SK-N-SH (cell line): Measurements from ENCODE around the gene AKT3. TPM values are rescaled to one million over a fixed set of nuclear protein-coding genes. Genes with fewer than 3 reads are reported as not detected.

Experiments used
- CTCF ChIA-PET: fragments of 300-600, 350-600 bp; formaldehyde crosslinking; extraction: SDS; loops from one replicate; lab custom pipeline; 2021; lab: Yijun Ruan, JAX
- POLR2A ChIA-PET: fragments of 350-600 bp; sonication (Branson Sonifier 250); formaldehyde crosslinking; extraction: SDS; loops from one replicate; lab custom pipeline; 2020; ENCODE audit warnings: antibody characterized with exemption, inconsistent platforms; lab: Yijun Ruan, JAX
- DNase-seq: peaks from one replicate; pipeline ENCODE4 v3.0.0; 2012
- H2AFZ ChIP-seq: fragments of 200-600 bp; sonication (generic); 2 replicates; pipeline ENCODE4 v1.8.1; 2016; ENCODE audit warnings: antibody characterized with exemption, mild to moderate bottlenecking, low read depth
- H3F3A ChIP-seq: fragments of 200-600 bp; sonication (generic); replicated peaks from 2 replicates; pipeline ENCODE3; 2016; ENCODE audit warnings: antibody characterized with exemption, mild to moderate bottlenecking; ENCODE audit not compliant: insufficient read depth
- H3K27ac ChIP-seq, 2 experiments: fragments of 200-500 bp in 1 of 2; fragments of 200-600 bp in 1 of 2; sonication (Bioruptor generic) in 1 of 2; sonication (generic), shearing (Covaris generic) in 1 of 2; 2 replicates each; pipeline versions ENCODE4 v1.5.1 to v1.6.1; 2014 to 2016; ENCODE audit warnings: low read depth in 2 of 2, inconsistent platforms in 1 of 2, low read length in 1 of 2, mild to moderate bottlenecking in 1 of 2, mixed read lengths in 1 of 2
- H3K27me3 ChIP-seq: fragments of 200-600 bp; sonication (generic), shearing (Covaris generic); 2 replicates; pipeline ENCODE4 v1.6.1; 2016; ENCODE audit warnings: mixed run types; ENCODE audit not compliant: insufficient read depth
- H3K36me3 ChIP-seq, 2 experiments: fragments of 200-500 bp in 1 of 2; fragments of 200-600 bp in 1 of 2; sonication (Bioruptor generic) in 1 of 2; sonication (generic) in 1 of 2; replicated peaks in 1 of 2; 2 replicates each; pipeline versions ENCODE3 to v1.5.1; 2014 to 2016; ENCODE audit warnings: low read length in 1 of 2, mild to moderate bottlenecking in 1 of 2; ENCODE audit not compliant: insufficient read depth in 2 of 2, control insufficient read depth in 1 of 2
- H3K4me1 ChIP-seq, 2 experiments: fragments of 200-500 bp in 1 of 2; fragments of 200-600 bp in 1 of 2; sonication (Bioruptor generic) in 1 of 2; sonication (generic), shearing (Covaris generic) in 1 of 2; 2 replicates each; pipeline versions ENCODE4 v1.5.1 to v1.6.1; 2014 to 2016; ENCODE audit warnings: low read depth in 1 of 2, low read length in 1 of 2, mixed run types in 1 of 2; ENCODE audit not compliant: insufficient read depth in 2 of 2, control insufficient read depth in 1 of 2
- H3K4me2 ChIP-seq: fragments of 200-600 bp; sonication (generic), shearing (Covaris generic); 2 replicates; pipeline ENCODE4 v1.6.1; 2017; ENCODE audit warnings: mixed run types
- H3K4me3 ChIP-seq, 2 experiments: fragments of 200-500 bp in 1 of 2; fragments of 200-600 bp in 1 of 2; sonication (Bioruptor generic) in 1 of 2; sonication (generic), shearing (Covaris generic) in 1 of 2; 2 replicates each; pipeline versions ENCODE4 v1.5.1 to v1.8.1; 2014 to 2016; ENCODE audit warnings: low read depth in 2 of 2, inconsistent platforms in 1 of 2, low read length in 1 of 2, mild to moderate bottlenecking in 1 of 2, mixed read lengths in 1 of 2, moderate library complexity in 1 of 2
- H3K79me2 ChIP-seq: fragments of 200-600 bp; sonication (generic); 2 replicates; pipeline ENCODE4 v1.8.1; 2017; ENCODE audit warnings: mild to moderate bottlenecking; ENCODE audit not compliant: insufficient read depth
- H3K9ac ChIP-seq: fragments of 200-600 bp; sonication (generic); 2 replicates; pipeline ENCODE4 v1.6.1; 2017; ENCODE audit warnings: mixed run types
- H3K9me2 ChIP-seq: fragments of 200-600 bp; sonication (generic); 2 replicates; pipeline ENCODE4 v1.6.1; 2017; ENCODE audit warnings: mixed run types
- H3K9me3 ChIP-seq: fragments of 200-600 bp; sonication (generic); 2 replicates; pipeline ENCODE4 v1.6.1; 2017; ENCODE audit warnings: mixed run types, mild to moderate bottlenecking, moderate library complexity
- H4K20me1 ChIP-seq: fragments of 200-600 bp; sonication (generic); 2 replicates; pipeline ENCODE4 v1.6.1; 2017; ENCODE audit warnings: mild to moderate bottlenecking, mixed run types; ENCODE audit not compliant: insufficient read depth
- CTCF ChIP-seq: fragments of 200-600 bp; sonication (generic); IDR thresholded peaks from 2 replicates; pipeline ENCODE4 v1.6.1; 2017; ENCODE audit warnings: antibody characterized with exemption, mild to moderate bottlenecking, moderate library complexity
- ELF1 ChIP-seq: IDR thresholded peaks from 2 replicates; pipeline ENCODE4 v1.4.0; 2012
- EZH2phosphoT487 ChIP-seq: fragments of 200-600 bp; sonication (generic); IDR thresholded peaks from 2 replicates; pipeline ENCODE4 v1.6.1; 2017; ENCODE audit warnings: low read depth, mixed run types, mild to moderate bottlenecking, antibody characterized with exemption, moderate library complexity, borderline replicate concordance
- GABPA ChIP-seq: IDR thresholded peaks from 2 replicates; pipeline ENCODE4 v1.4.0; 2012; ENCODE audit warnings: low read depth, mild to moderate bottlenecking
- IRF3 ChIP-seq: fragments of 150-350 bp; IDR thresholded peaks from 2 replicates; pipeline ENCODE4 v1.6.1; 2016; ENCODE audit warnings: mild to moderate bottlenecking, low read depth, low read length
- MXI1 ChIP-seq: IDR thresholded peaks from 2 replicates; pipeline ENCODE4 v1.6.1; 2012; ENCODE audit warnings: mild to moderate bottlenecking, low read depth, low read length, improper control_type of control experiment
- NFIC ChIP-seq: IDR thresholded peaks from 2 replicates; pipeline ENCODE4 v1.4.0; 2012; ENCODE audit warnings: borderline replicate concordance
- RAD21 ChIP-seq: IDR thresholded peaks from 2 replicates; pipeline ENCODE4 v1.6.1; 2012; ENCODE audit warnings: mild to moderate bottlenecking, low read length
- REST ChIP-seq: IDR thresholded peaks from 2 replicates; pipeline ENCODE4 v1.6.1; 2012; ENCODE audit warnings: mild to moderate bottlenecking, low read depth, low read length, moderate library complexity
- TAF1 ChIP-seq: IDR thresholded peaks from 2 replicates; pipeline ENCODE4 v1.6.1; 2012; ENCODE audit warnings: low read depth, mild to moderate bottlenecking, low read length, moderate library complexity, borderline replicate concordance
- TCF12 ChIP-seq: IDR thresholded peaks from 2 replicates; pipeline ENCODE4 v1.4.0; 2012
- TEAD4 ChIP-seq: IDR thresholded peaks from 2 replicates; pipeline ENCODE4 v1.4.0; 2012; ENCODE audit warnings: mild to moderate bottlenecking, borderline replicate concordance; ENCODE audit not compliant: insufficient read depth
- WGBS: methylation state at CpG from one replicate; pipeline ENCODE4 v1.1.6; 2017; ENCODE audit warnings: low lambda C conversion rate; 5-methylcytosine and 5-hydroxymethylcytosine counted together
- polyA plus RNA-seq, 3 experiments: library from polyadenylated mRNA; depleted of rRNA; stranded (reverse); fragments of >200 nt; gene quantifications; 2 replicates each; pipeline ENCODE4 v1.2.3, GENCODE V29; 2012

Gene AKT3
- polyA plus RNA-seq, 1 of the 3 experiments (the other 2 are of a cell fraction), result 12.7 TPM

DNA sequence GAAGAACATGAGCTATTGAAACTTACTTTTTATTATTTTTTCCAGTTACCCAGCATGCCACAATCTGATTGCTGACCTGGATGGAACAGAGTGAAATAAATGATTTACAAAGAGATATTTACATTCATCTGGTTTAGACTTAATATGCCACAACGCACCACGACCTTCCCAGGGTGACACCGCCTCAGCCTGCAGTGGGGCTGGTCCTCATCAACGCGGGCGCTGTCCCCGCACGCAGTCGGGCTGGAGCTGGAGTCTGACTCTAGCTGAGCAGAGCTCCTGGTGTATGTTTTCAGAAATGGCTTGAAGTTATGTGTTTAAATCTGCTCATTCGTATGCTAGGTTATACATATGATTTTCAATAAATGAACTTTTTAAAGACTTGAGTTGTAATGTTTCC, 350.3 kb downstream of the AKT3 start:
- TF ChIP-seq TCF12 (no peak), REST (no peak), RAD21 (no peak), IRF3 (no peak), EZH2phosphoT487 (no peak), CTCF (no peak), ELF1 (no peak)
- H3K36me3 ChIP-seq, result peaks cover 25 to 45% of the 10 kb centered on the region in 2 experiments
- H3K27me3 ChIP-seq, result no peaks in the 10 kb centered on the region
- no peak overlapping the region; a peak in 1 of 4 replicates for H3K27ac ChIP-seq
- peaks cover 28% of the 10 kb centered on the region for H3F3A ChIP-seq
- no peak for DNase-seq
- H3K9me2 ChIP-seq, result no peaks in the 10 kb centered on the region
- peaks cover 0 to 20% of the 10 kb centered on the region in 2 experiments; a peak in 1 of 4 replicates for H3K4me1 ChIP-seq
- no peak overlapping the region for H3K4me3 ChIP-seq
- no peak overlapping the region for H2AFZ ChIP-seq
- H4K20me1 ChIP-seq, result no peaks in the 10 kb centered on the region
- H3K9me3 ChIP-seq, result no peaks in the 10 kb centered on the region
- WGBS, result 92% methylated on average over 10 of the region's 10 CpGs
- H3K4me2 ChIP-seq, result no peak overlapping the region
- POLR2A ChIA-PET, result no interaction called here
- CTCF ChIA-PET, result no interaction called here
- no peaks in the 10 kb centered on the region for H3K79me2 ChIP-seq
- H3K9ac ChIP-seq, result no peak overlapping the region

GRCh38 chr1:243499248-243499647, 350.8 kb downstream of the AKT3 start:
- Histone ChIP-seq H3F3A (peaks cover 30% of the 10 kb centered on the region), H3K9me2 (no peaks in the 10 kb centered on the region), H4K20me1 (no peaks in the 10 kb centered on the region), H3K4me3 (no peak overlapping the region), H3K36me3 (peaks cover 25 to 41% of the 10 kb centered on the region in 2 experiments), H3K4me1 (peaks cover 0 to 20% of the 10 kb centered on the region in 2 experiments; a peak in 1 of 4 replicates), H3K9ac (no peak overlapping the region), H3K27me3 (no peaks in the 10 kb centered on the region), H3K9me3 (no peaks in the 10 kb centered on the region), H2AFZ (no peak overlapping the region), H3K4me2 (no peak overlapping the region), H3K79me2 (no peaks in the 10 kb centered on the region), H3K27ac (no peak overlapping the region)
- WGBS, result 100% methylated on average over 4 of the region's 4 CpGs
- no peak for DNase-seq
- ChIA-PET POLR2A (no interaction called here), CTCF (no interaction called here)
- TF ChIP-seq MXI1, result no peak
- no peak for TF ChIP-seq NFIC
- TF ChIP-seq GABPA, result no peak
- no peak for TF ChIP-seq TAF1
- TF ChIP-seq TEAD4, result no peak
- TF ChIP-seq RAD21, result no peak
